Nephron progenitor cell (in vitro differentiated cells): Measurements from ENCODE around the gene PLA2G4A.
A peak's percentile ranks its signal among the peaks of the same experiment; 100 is the strongest.

ENCODE experiments used
- DNase-seq: peaks from one replicate; pipeline ENCODE4 v3.0.0; 2021
- H3K27ac Mint-ChIP-seq: 2 replicates; pipeline ENCODE4 v1.8.0; 2021; ENCODE audit warnings: mild to moderate bottlenecking, moderate library complexity, mixed read lengths
- H3K27me3 Mint-ChIP-seq: 2 replicates; pipeline ENCODE4 v1.8.0; 2021; ENCODE audit warnings: mild to moderate bottlenecking, low read depth, mixed read lengths; ENCODE audit not compliant: poor library complexity
- H3K36me3 Mint-ChIP-seq: 2 replicates; pipeline ENCODE4 v1.8.0; 2021; ENCODE audit warnings: low read depth, mixed read lengths
- H3K4me1 Mint-ChIP-seq: 2 replicates; pipeline ENCODE4 v1.8.0; 2021; ENCODE audit warnings: mixed read lengths
- H3K4me3 Mint-ChIP-seq: 2 replicates; pipeline ENCODE4 v1.8.0; 2021; ENCODE audit warnings: mild to moderate bottlenecking, moderate library complexity, mixed read lengths
- H3K9me3 Mint-ChIP-seq: 2 replicates; pipeline ENCODE4 v1.8.0; 2021; ENCODE audit warnings: mild to moderate bottlenecking, moderate library complexity, mixed read lengths
- TF ChIP-seq, protein P1 (sequence below): fragments of 200-600 bp; sonication (generic); IDR thresholded peaks from 2 replicates; pipeline ENCODE4 v1.5.0; 2021; ENCODE audit warnings: antibody characterized with exemption

Gene PLA2G4A

DNA sequence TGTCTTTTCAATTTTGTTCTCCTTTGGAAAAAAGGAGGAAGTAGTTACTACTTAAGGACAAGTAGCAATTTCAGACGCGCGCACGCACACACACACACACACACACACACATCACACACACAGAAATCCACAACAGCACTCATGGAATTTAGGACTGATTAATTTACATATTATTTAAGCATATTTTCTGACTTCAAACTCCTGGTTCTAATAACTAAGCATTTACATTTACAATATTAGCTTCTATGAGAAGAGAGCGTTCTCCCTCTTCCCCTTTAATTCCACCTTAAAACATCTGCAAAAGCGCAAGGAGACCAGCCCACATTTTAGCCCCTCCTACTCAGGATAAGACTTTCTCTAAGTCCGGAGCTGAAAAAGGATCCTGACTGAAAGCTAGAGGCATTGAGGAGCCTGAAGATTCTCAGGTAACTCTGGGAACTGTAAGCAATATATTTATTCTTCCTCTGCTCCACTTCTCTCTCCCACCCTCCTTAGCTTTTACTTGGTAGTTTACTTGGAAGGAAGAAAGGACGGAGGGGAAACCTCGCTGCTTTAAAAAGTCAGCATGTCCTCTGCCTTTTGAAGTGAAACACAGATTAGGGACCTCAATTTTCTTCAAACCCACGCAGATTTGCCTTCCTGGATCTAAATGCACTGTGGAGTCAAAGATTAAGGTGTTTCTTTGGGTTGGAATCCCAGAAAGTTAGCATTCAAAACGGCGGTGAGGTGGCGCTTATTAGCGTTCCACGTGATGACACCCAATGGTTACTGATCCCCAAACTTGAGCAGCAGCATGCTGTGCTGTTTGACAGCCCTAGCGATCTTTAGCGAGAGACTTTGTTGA lies at the start of gene PLA2G4A:
Gene PLA2G4A (plus strand): TSS at position 339 of the 844 bp plus-strand sequence. CDS start 25,406 bp downstream, outside the sequence.
- TF ChIP-seq, protein P1, sequence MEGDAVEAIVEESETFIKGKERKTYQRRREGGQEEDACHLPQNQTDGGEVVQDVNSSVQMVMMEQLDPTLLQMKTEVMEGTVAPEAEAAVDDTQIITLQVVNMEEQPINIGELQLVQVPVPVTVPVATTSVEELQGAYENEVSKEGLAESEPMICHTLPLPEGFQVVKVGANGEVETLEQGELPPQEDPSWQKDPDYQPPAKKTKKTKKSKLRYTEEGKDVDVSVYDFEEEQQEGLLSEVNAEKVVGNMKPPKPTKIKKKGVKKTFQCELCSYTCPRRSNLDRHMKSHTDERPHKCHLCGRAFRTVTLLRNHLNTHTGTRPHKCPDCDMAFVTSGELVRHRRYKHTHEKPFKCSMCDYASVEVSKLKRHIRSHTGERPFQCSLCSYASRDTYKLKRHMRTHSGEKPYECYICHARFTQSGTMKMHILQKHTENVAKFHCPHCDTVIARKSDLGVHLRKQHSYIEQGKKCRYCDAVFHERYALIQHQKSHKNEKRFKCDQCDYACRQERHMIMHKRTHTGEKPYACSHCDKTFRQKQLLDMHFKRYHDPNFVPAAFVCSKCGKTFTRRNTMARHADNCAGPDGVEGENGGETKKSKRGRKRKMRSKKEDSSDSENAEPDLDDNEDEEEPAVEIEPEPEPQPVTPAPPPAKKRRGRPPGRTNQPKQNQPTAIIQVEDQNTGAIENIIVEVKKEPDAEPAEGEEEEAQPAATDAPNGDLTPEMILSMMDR = no peak
- Mint-ChIP-seq H3K36me3 (no peaks in the 10 kb centered on the region), H3K4me1 (peaks cover 12% of the 10 kb centered on the region), H3K9me3 (no peaks in the 10 kb centered on the region), H3K27me3 (peaks cover 16% of the 10 kb centered on the region), H3K4me3 (peak within 1 kb of the TSS; percentile 91), H3K27ac (no peak within 1 kb of the TSS)
- DNase-seq = peak; percentile 19

DNA sequence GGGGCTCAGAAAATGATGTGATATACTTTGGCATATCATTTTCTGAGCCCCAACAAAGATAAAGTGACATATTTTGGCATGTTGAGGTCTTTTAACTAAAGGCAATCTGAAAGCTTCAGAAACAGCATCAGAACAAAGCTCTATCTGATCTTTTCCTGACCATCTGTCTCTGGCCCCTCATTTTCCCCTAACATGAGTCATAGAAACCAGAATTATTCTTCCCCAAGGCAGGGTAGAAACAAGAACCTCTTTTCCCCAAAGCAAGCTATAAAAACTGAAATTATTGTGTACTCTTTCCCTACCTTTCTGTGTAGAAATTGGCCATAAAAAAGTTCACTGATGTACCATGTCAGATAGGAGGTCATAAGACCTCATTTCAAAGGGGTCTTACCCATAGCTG lies 48.7 kb upstream of the PLA2G4A start:
- Mint-ChIP-seq H3K4me3 (no peak overlapping the region), H3K27me3 (peaks cover 6% of the 10 kb centered on the region), H3K36me3 (no peaks in the 10 kb centered on the region), H3K9me3 (no peaks in the 10 kb centered on the region), H3K4me1 (no peaks in the 10 kb centered on the region), H3K27ac (no peak overlapping the region)
- TF ChIP-seq, protein P1 = no peak
- no peak for DNase-seq

DNA sequence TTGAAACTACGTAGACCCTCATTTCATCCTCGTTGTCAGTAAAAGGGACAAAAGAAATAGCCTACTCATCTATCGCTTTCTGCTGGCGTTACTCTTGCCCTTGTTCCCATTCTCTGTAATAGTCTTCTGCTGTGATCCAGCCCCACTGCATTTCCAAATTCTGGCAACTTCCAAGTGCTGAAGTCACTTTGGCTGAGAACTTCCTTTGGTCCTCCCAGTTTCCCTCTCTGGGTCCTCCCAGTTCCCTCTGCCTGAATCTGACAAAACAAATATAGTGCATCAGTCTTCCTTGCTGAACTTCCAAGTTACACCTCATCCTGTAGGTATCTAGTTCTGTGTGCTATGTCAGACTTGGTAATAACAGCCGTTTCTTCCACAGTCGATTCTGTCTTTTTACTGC lies 47.0 kb upstream of the PLA2G4A start:
- TF ChIP-seq, protein P1 = no peak
- Mint-ChIP-seq H3K4me3 (no peak overlapping the region), H3K36me3 (no peaks in the 10 kb centered on the region), H3K27me3 (peaks cover 6% of the 10 kb centered on the region), H3K27ac (no peak overlapping the region), H3K9me3 (no peaks in the 10 kb centered on the region), H3K4me1 (no peaks in the 10 kb centered on the region)
- DNase-seq = no peak

DNA sequence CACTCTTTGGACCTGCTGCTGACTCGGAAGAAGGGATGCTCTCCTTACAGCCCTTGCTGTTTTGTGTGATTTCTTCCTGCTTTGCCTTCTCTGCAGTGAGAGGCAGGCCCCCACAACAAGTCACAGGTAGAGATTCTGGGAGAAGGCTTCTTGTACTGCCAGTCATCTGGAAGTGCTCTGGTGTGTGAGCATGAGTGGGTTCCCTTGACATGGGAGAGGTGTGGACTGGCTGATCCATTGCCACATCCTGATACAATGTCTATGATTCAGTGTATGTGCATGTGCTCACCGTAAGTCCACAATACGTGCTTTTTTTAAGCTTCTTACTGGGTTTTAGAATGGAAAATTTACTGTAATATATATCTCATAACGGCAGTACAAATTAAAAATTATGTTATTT lies 46.0 kb upstream of the PLA2G4A start:
- TF ChIP-seq, protein P1 = no peak
- H3K9me3 Mint-ChIP-seq = no peaks in the 10 kb centered on the region
- H3K36me3 Mint-ChIP-seq = no peaks in the 10 kb centered on the region
- no peaks in the 10 kb centered on the region for H3K4me1 Mint-ChIP-seq
- H3K4me3 Mint-ChIP-seq = no peak overlapping the region
- DNase-seq = no peak
- H3K27ac Mint-ChIP-seq = no peak overlapping the region
- peaks cover 4% of the 10 kb centered on the region for H3K27me3 Mint-ChIP-seq

DNA sequence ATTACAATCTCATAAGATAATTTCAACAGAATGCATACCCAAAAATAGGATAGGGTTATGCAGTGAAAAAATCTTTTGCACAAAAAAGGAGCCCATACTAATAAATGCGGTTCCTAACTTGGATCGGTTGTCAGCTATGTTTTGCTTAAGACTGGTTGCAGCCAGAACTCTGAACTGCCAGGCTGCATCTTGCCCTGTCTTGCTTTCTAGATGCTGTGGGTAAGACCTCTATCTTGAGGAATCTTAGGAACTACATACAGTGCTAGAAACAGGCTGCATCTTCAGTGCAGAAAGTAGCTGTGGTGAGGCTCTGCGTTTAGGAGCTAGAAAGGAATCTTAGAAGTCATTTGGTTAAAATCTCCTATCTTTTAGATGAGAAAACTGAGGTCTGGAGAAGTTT lies 45.6 kb upstream of the PLA2G4A start:
- H3K27me3 Mint-ChIP-seq = peaks cover 3% of the 10 kb centered on the region
- no peak overlapping the region for H3K4me3 Mint-ChIP-seq
- no peak for DNase-seq
- TF ChIP-seq, protein P1 = no peak
- no peak overlapping the region for H3K27ac Mint-ChIP-seq
- no peaks in the 10 kb centered on the region for H3K4me1 Mint-ChIP-seq
- H3K9me3 Mint-ChIP-seq = no peaks in the 10 kb centered on the region
- H3K36me3 Mint-ChIP-seq = no peaks in the 10 kb centered on the region

DNA sequence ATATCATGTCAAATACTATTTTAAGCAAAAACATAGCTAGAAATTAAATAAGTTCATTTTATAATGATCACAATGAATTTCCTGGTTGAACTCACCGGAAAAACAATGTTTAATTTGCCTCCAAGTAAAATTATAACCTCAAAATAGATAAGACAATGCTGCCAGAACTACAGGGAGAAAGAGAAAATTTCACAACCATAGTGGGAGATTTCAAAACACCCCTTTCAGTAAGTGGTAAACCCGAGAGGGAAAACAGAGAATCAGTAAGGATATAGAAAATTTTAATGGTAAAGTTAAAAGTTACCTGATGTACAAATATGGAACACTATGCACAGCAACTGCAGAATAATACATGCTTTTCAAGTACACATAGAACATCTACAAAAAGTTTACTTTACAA lies 43.2 kb upstream of the PLA2G4A start:
- Mint-ChIP-seq H3K9me3 (no peaks in the 10 kb centered on the region), H3K27me3 (peaks cover 3% of the 10 kb centered on the region), H3K4me1 (no peaks in the 10 kb centered on the region), H3K36me3 (no peaks in the 10 kb centered on the region), H3K4me3 (no peak overlapping the region), H3K27ac (no peak overlapping the region)
- TF ChIP-seq, protein P1 = no peak
- no peak for DNase-seq
